WERI-Rb-1 (cell line): ENCODE data around the gene RUVBL1.

Experiments used
- DNase-seq: peaks from one replicate; pipeline ENCODE4 v3.0.0-alpha.2; 2020
- H3K27ac ChIP-seq: fragments of 250-450 bp; sonication (Bioruptor Pico); 2 replicates; pipeline ENCODE4 v1.5.1; 2020; ENCODE audit warnings: mild to moderate bottlenecking, moderate library complexity
- H3K27me3 ChIP-seq: fragments of 250-450 bp; sonication (Bioruptor Pico); 2 replicates; pipeline ENCODE4 v1.5.1; 2021; ENCODE audit warnings: mild to moderate bottlenecking, low read depth, moderate library complexity; ENCODE audit not compliant: insufficient read depth, severe bottlenecking
- H3K36me3 ChIP-seq: fragments of 250-450 bp; sonication (Bioruptor Pico); 2 replicates; pipeline ENCODE4 v1.5.1; 2020; ENCODE audit warnings: mild to moderate bottlenecking, moderate library complexity
- H3K4me3 ChIP-seq: 2 replicates; pipeline ENCODE4 v1.5.1; 2011; ENCODE audit warnings: low read depth, mild to moderate bottlenecking, control low read depth, low read length
- H3K9me3 ChIP-seq: fragments of 250-450 bp; sonication (Bioruptor Pico); 2 replicates; pipeline ENCODE4 v1.5.1; 2021; ENCODE audit warnings: mild to moderate bottlenecking, moderate library complexity; ENCODE audit not compliant: severe bottlenecking
- CTCF ChIP-seq: IDR thresholded peaks from 2 replicates; pipeline ENCODE4 v1.5.1; 2011; ENCODE audit warnings: low read depth, mild to moderate bottlenecking, control low read depth, inconsistent platforms, low read length

RUVBL1 gene

GRCh38 chr3:128084675-128085021, 39.0 kb downstream of the RUVBL1 start:
- Histone ChIP-seq H3K4me3 (no peak overlapping the region), H3K27me3 (no peaks in the 10 kb centered on the region), H3K36me3 (peaks cover 57% of the 10 kb centered on the region), H3K27ac (no peak overlapping the region), H3K9me3 (no peaks in the 10 kb centered on the region)
- DNase-seq = no peak
- no peak for TF ChIP-seq CTCF

DNA sequence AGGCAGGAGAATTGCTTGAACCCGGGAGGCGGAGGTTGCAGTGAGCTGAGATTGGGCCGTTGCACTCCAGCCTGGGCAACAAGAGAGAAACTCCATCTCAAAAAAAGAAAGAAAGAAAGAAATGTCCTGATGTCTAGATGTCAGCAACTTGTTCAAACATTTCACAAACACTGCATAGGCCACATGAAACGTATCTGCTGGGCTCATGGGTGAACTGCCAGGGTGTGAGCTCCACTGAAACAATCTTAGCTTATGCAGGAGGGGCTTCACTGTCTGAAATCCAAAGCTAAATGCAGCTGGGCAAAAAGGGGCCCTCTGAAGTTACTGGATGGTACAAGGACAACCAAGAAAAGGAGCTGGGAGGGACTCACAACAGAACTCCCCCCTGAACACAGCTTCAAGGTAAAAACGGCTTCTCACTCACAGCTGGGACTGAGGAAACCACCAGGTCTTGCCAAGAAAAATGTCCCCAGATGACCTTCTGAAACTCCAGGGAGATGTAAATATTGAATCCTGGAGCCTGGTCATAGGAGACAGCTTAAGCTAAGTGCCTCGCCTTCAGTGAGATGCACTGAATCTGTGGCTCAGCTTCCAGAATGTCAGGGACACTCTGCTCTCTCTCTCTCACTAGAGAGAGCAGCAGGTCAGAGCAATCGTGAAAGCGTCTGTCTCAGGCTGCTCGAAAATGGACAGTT, 39.5 kb downstream of the RUVBL1 start:
- no peak overlapping the region for H3K27ac ChIP-seq
- no peaks in the 10 kb centered on the region for H3K9me3 ChIP-seq
- TF ChIP-seq CTCF = no peak
- H3K27me3 ChIP-seq = no peaks in the 10 kb centered on the region
- H3K4me3 ChIP-seq = no peak overlapping the region
- peaks cover 58% of the 10 kb centered on the region for H3K36me3 ChIP-seq
- no peak for DNase-seq

- Histone ChIP-seq H3K36me3 (peaks cover 62% of the 10 kb centered on the region), H3K27me3 (no peaks in the 10 kb centered on the region), H3K4me3 (no peak overlapping the region), H3K27ac (no peak overlapping the region), H3K9me3 (no peaks in the 10 kb centered on the region)
- no peak for TF ChIP-seq CTCF
- no peak for DNase-seq
These were observed 40.2 kb downstream of the RUVBL1 start for GRCh38 chr3:128083396-128083795.

DNA sequence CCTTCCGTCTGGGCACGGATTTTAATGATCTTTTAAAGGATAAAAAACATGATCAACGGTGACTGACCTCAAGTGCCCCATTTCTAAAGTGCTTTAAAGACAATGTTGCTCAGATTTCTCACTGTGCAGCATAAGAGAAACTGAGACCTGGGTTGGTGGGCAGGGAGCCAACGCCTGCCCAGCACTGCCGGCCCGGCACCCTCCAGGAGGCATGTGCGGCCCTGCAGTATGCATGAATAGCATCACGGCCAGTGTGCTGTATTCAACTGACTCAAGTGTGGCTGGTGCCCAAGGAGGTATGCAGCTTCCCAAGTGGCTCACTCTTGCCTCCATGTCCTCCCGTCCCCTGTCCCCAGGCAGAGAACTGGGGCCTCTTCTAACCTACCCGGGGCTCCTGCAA, 41.1 kb downstream of the RUVBL1 start:
- Histone ChIP-seq H3K27ac (no peak overlapping the region), H3K9me3 (no peaks in the 10 kb centered on the region), H3K36me3 (peaks cover 59% of the 10 kb centered on the region), H3K4me3 (no peak overlapping the region), H3K27me3 (no peaks in the 10 kb centered on the region)
- DNase-seq = no peak
- TF ChIP-seq CTCF = no peak

DNA sequence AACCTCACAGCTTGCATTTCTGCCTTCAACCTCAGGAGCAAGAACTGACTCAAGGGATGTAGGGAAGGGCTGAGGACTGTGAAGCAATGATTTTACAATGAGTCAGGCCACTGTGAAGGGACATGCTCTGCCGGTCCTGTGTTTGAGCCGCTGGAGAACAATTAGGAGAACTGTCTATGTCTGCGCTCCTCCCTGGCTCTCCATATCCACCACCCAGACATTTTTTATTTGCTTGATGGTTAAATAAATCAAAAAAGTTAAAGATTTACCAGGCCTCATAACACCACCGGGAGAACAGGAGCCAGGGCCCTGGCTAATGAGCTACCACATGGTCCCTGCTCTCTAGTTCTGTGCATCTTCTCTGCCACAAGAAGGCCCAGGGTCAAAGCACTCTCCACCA, 41.8 kb downstream of the RUVBL1 start:
- H3K9me3 ChIP-seq = no peaks in the 10 kb centered on the region
- H3K4me3 ChIP-seq = no peak overlapping the region
- no peak overlapping the region for H3K27ac ChIP-seq
- DNase-seq = no peak
- TF ChIP-seq CTCF = no peak
- no peaks in the 10 kb centered on the region for H3K27me3 ChIP-seq
- peaks cover 52% of the 10 kb centered on the region for H3K36me3 ChIP-seq

DNA sequence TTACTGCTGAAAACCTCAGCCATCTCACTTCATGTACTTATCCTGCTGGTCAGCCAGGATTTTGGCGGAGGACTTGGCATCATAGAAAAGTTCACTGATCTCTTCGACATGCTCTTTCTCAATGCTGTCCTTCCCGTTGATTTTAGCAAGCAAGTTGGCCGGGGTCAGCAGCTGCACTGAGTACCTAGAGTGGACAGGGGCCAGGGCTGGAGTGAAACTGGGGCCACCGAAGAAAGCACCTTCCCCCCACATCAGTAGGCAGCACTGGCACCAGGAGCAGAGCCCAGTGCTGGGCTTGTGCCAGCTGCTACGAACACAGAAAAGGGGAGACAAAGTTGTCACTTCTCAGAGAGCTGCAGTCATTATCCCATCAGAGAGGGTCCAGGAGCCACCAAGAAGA, 42.4 kb downstream of the RUVBL1 start:
- Histone ChIP-seq H3K36me3 (peaks cover 45% of the 10 kb centered on the region), H3K4me3 (no peak overlapping the region), H3K27me3 (no peaks in the 10 kb centered on the region), H3K27ac (no peak overlapping the region), H3K9me3 (no peaks in the 10 kb centered on the region)
- no peak for TF ChIP-seq CTCF
- no peak for DNase-seq
